HepG2 (cell line): ENCODE measurements around the gene ENTREP3. TPM values are rescaled to one million over a fixed set of nuclear protein-coding genes. Genes with fewer than 3 reads are reported as not detected.

Experiments
- AHR ChIP-seq: IDR thresholded peaks from 2 replicates; pipeline ENCODE4 v1.6.1; 2018; ENCODE audit warnings: missing genetic modification reagents, missing compliant biosample characterization
- AKAP8 ChIP-seq: sonication (generic); formaldehyde crosslinking; IDR thresholded peaks from 2 replicates; pipeline ENCODE4 v1.5.1; 2020; ENCODE audit warnings: mild to moderate bottlenecking, missing genetic modification reagents
- ATF4 ChIP-seq, 2 experiments: fragments of 450-650 bp in 1 of 2; sonication (generic) in 1 of 2; formaldehyde crosslinking; IDR thresholded peaks; 2 replicates each; pipeline versions ENCODE4 v1.5.0 to v1.8.0; 2020 to 2022; ENCODE audit warnings: mild to moderate bottlenecking in 1 of 2, missing genetic modification reagents in 1 of 2
- DMTF1 ChIP-seq: sonication (generic); formaldehyde crosslinking; IDR thresholded peaks from 2 replicates; pipeline ENCODE4 v1.4.0; 2020; ENCODE audit warnings: mild to moderate bottlenecking, missing genetic modification reagents
- EZH2 ChIP-seq: conservative IDR thresholded peaks from 2 replicates; pipeline ENCODE4 v1.6.1; 2012; ENCODE audit warnings: mild to moderate bottlenecking, low read depth, low read length, moderate library complexity
- FOSL2 ChIP-seq: sonication (generic); formaldehyde crosslinking; IDR thresholded peaks from 2 replicates; pipeline ENCODE4 v1.4.0; 2020; ENCODE audit warnings: missing genetic modification reagents
- GATA4 ChIP-seq: sonication (generic); IDR thresholded peaks from 2 replicates; pipeline ENCODE4 v1.6.1; 2016; ENCODE audit warnings: antibody characterized with exemption, low read depth, borderline replicate concordance
- HNRNPLL ChIP-seq: fragments of 200-400 bp; formaldehyde crosslinking; IDR thresholded peaks from 2 replicates; pipeline ENCODE4 v1.6.1; 2017; ENCODE audit warnings: mild to moderate bottlenecking, low read depth, low read length; ENCODE audit not compliant: poor library complexity, severe bottlenecking
- MAF1 ChIP-seq: sonication (generic); formaldehyde crosslinking; IDR thresholded peaks from 2 replicates; pipeline ENCODE4 v1.5.0; 2020; ENCODE audit warnings: missing genetic modification reagents, borderline replicate concordance
- MXD4 ChIP-seq: IDR thresholded peaks from 2 replicates; pipeline ENCODE4 v1.6.1; 2016; ENCODE audit warnings: mild to moderate bottlenecking, missing biosample characterization, missing genetic modification reagents
- MYC ChIP-seq: sonication (generic); formaldehyde crosslinking; IDR thresholded peaks from 2 replicates; pipeline ENCODE4 v1.9.0; 2021; ENCODE audit warnings: missing genetic modification reagents, borderline replicate concordance
- NFIB ChIP-seq: sonication (generic); formaldehyde crosslinking; IDR thresholded peaks from 2 replicates; pipeline ENCODE4 v1.9.0; 2021; ENCODE audit warnings: missing genetic modification reagents, mild to moderate bottlenecking, borderline replicate concordance
- NFYB ChIP-seq: sonication (generic); formaldehyde crosslinking; IDR thresholded peaks from 2 replicates; pipeline ENCODE4 v1.4.0; 2020; ENCODE audit warnings: missing genetic modification reagents
- PAX8 ChIP-seq: sonication (generic); formaldehyde crosslinking; IDR thresholded peaks from 2 replicates; pipeline ENCODE4 v1.8.0; 2022; ENCODE audit warnings: mild to moderate bottlenecking, missing genetic modification reagents, borderline replicate concordance
- TFE3 ChIP-seq: IDR thresholded peaks from 2 replicates; pipeline ENCODE4 v1.6.1; 2016
- ZFP1 ChIP-seq: IDR thresholded peaks from 2 replicates; pipeline ENCODE4 v1.6.1; 2016
- ZNF761 ChIP-seq: sonication (generic); formaldehyde crosslinking; conservative IDR thresholded peaks from 2 replicates; pipeline ENCODE4 v1.4.0; 2020; ENCODE audit warnings: mild to moderate bottlenecking, missing genetic modification reagents
- ZNF790 ChIP-seq: sonication (generic); formaldehyde crosslinking; IDR thresholded peaks from 2 replicates; pipeline ENCODE4 v1.8.0; 2022; ENCODE audit warnings: missing genetic modification reagents, mild to moderate bottlenecking, borderline replicate concordance
- polyA plus RNA-seq, 8 experiments: library from polyadenylated mRNA; depleted of rRNA in 3 of 8; stranded (reverse) in 7 of 8; unstranded in 1 of 8; fragments of >200 nt; fragmentation: Illumina TruSeq in 4 of 8; extraction: Trizol in 4 of 8; gene quantifications; 2 replicates each; pipeline versions ENCODE4 v1.2.1 to v1.2.3, GENCODE V29; 2011 to 2016; ENCODE audit warnings: low read depth in 4 of 8, missing spikeins in 1 of 8, mixed read lengths in 1 of 8; ENCODE audit not compliant: insufficient read depth in 1 of 8
- total RNA-seq, 5 experiments: library from RNA; depleted of rRNA; stranded (reverse); fragments of >200 nt; fragmentation: Illumina TruSeq; extraction: Trizol; gene quantifications; 2 replicates each; pipeline ENCODE4 v1.2.3, GENCODE V29; 2016; ENCODE audit warnings: low read depth in 1 of 5
- TF ChIP-seq, protein P1 (sequence below): sonication (generic); formaldehyde crosslinking; conservative IDR thresholded peaks from 2 replicates; pipeline ENCODE4 v1.5.0; 2020; ENCODE audit warnings: missing genetic modification reagents
- TF ChIP-seq, protein P2 (sequence below): sonication (generic); formaldehyde crosslinking; IDR thresholded peaks from 2 replicates; pipeline ENCODE4 v1.5.1; 2020; ENCODE audit warnings: missing genetic modification reagents, mild to moderate bottlenecking, borderline replicate concordance

ENTREP3 gene
- total and polyA plus RNA-seq, 2 of the 13 experiments (the other 11 are each of a cell fraction or from before 2014, with no cell fraction given) = 4.1 to 9.9 TPM

- TF ChIP-seq, protein P1, sequence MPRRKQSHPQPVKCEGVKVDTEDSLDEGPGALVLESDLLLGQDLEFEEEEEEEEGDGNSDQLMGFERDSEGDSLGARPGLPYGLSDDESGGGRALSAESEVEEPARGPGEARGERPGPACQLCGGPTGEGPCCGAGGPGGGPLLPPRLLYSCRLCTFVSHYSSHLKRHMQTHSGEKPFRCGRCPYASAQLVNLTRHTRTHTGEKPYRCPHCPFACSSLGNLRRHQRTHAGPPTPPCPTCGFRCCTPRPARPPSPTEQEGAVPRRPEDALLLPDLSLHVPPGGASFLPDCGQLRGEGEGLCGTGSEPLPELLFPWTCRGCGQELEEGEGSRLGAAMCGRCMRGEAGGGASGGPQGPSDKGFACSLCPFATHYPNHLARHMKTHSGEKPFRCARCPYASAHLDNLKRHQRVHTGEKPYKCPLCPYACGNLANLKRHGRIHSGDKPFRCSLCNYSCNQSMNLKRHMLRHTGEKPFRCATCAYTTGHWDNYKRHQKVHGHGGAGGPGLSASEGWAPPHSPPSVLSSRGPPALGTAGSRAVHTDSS (CRISPR knock-in tag) = no peak
- TF ChIP-seq FOSL2 (peak; percentile 56; the same call in 1 of the 2 replicates), AHR (CRISPR knock-in tag) (no peak; the same call in 1 of the 2 replicates), HNRNPLL (peak; percentile 92), PAX8 (CRISPR knock-in tag) (peak; percentile 72; the same call in 1 of the 2 replicates), EZH2 (no peak), MAF1 (0 out of 2 replicates have a peak, but pooled peaks have one; percentile 31), DMTF1 (CRISPR knock-in tag) (no peak), ATF4 (CRISPR knock-in tag; IDR thresholded peaks at IDR 0.05) (peak in 1 of 2 experiments; percentile 68; a peak in 2 of 4 replicates), NFYB (CRISPR knock-in tag) (peak; percentile 86), NFIB (no peak), ZFP1 (CRISPR knock-in tag) (no peak), GATA4 (0 out of 2 replicates have a peak, but pooled peaks have one; percentile 39), ZNF761 (CRISPR knock-in tag) (peak; percentile 87; the same call in 1 of the 2 replicates), AKAP8 (CRISPR knock-in tag) (peak; percentile 92), MXD4 (CRISPR knock-in tag) (peak; percentile 80), MYC (CRISPR knock-in tag) (peak; percentile 81), ZNF790 (CRISPR knock-in tag) (no peak), TFE3 (CRISPR knock-in tag) (peak; percentile 96)
- TF ChIP-seq, protein P2, sequence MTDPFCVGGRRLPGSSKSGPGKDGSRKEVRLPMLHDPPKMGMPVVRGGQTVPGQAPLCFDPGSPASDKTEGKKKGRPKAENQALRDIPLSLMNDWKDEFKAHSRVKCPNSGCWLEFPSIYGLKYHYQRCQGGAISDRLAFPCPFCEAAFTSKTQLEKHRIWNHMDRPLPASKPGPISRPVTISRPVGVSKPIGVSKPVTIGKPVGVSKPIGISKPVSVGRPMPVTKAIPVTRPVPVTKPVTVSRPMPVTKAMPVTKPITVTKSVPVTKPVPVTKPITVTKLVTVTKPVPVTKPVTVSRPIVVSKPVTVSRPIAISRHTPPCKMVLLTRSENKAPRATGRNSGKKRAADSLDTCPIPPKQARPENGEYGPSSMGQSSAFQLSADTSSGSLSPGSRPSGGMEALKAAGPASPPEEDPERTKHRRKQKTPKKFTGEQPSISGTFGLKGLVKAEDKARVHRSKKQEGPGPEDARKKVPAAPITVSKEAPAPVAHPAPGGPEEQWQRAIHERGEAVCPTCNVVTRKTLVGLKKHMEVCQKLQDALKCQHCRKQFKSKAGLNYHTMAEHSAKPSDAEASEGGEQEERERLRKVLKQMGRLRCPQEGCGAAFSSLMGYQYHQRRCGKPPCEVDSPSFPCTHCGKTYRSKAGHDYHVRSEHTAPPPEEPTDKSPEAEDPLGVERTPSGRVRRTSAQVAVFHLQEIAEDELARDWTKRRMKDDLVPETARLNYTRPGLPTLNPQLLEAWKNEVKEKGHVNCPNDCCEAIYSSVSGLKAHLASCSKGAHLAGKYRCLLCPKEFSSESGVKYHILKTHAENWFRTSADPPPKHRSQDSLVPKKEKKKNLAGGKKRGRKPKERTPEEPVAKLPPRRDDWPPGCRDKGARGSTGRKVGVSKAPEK (CRISPR knock-in tag) = no peak
Observed at GRCh38 chr1:155261852-155262673, 6.8 kb upstream of the ENTREP3 start, which contains the start of gene SCAMP3 (continued).
